ENCODE measurements around the gene OPRM1. TPM values are rescaled to one million over a fixed set of nuclear protein-coding genes. Genes with fewer than 3 reads are reported as not detected.

Gene OPRM1
- total RNA-seq, 4 donors from 2014 or later = not detected

- Histone ChIP-seq H3K27ac (no peak overlapping the region), H3K4me1 (peaks cover 0 to 34% (median 10%) of the 10 kb centered on the region in 4 donors), H3K27me3 (no peaks in the 10 kb centered on the region), H3K36me3 (no peaks in the 10 kb centered on the region), H3K9me3 (no peaks in the 10 kb centered on the region), H3K4me3 (no peak overlapping the region)
- DNase-seq (ENCODE audit: low spot score in 2 of 2) = no peak
- TF ChIP-seq CTCF (IDR thresholded peaks at IDR 0.05) = no peak
- no peak for TF ChIP-seq POLR2A (IDR thresholded peaks at IDR 0.05)
- TF ChIP-seq EP300 (IDR thresholded peaks at IDR 0.05) = no peak
- 78 to 83% methylated on average over 3 of the region's 3 CpGs for WGBS, 2 donors
Measured at GRCh38 chr6:154161689-154162088, 122.6 kb downstream of the OPRM1 start.

GRCh38 chr6:154164397-154164796 lies 125.4 kb downstream of the OPRM1 start:
- H3K27ac ChIP-seq = peak overlapping the region; percentile 9 to 63 (median 54)
- no peak overlapping the region for H3K4me3 ChIP-seq
- peak; percentile 27 to 72 for DNase-seq (ENCODE audit: low spot score in 2 of 2)
- WGBS, 2 donors = 18 to 23% methylated on average over 5 of the region's 5 CpGs
- H3K9me3 ChIP-seq = no peaks in the 10 kb centered on the region
- peaks cover 0 to 32% (median 5%) of the 10 kb centered on the region in 4 donors for H3K4me1 ChIP-seq
- no peaks in the 10 kb centered on the region for H3K27me3 ChIP-seq
- TF ChIP-seq CTCF (IDR thresholded peaks at IDR 0.05) = no peak
- TF ChIP-seq POLR2A (IDR thresholded peaks at IDR 0.05) = no peak
- peak in 1 of 2 donors; percentile 72 for TF ChIP-seq EP300 (IDR thresholded peaks at IDR 0.05)
- H3K36me3 ChIP-seq = no peaks in the 10 kb centered on the region

DNA sequence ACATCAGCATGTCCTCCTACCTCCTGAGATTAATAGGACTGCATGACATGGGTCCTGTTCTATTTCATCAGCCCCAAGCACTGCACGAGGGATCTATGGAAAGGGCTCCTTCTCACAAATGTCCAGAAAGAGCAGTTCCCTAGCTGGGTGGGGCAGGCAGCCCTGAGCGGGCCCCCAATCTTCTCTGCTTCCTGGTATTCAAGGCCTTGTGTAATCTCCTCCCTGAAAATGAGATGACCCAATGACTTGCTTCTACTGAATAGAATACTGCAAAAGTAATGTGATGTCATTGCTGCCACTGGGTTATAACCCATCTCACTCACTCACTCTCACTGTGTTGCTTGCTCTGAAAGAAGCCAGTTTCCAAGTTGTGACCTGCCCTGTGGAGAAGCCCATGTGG lies 126.4 kb downstream of the OPRM1 start:
- Histone ChIP-seq H3K4me1 (peaks cover 0 to 32% (median 5%) of the 10 kb centered on the region in 4 donors), H3K27me3 (no peaks in the 10 kb centered on the region), H3K4me3 (no peak overlapping the region), H3K36me3 (no peaks in the 10 kb centered on the region), H3K27ac (no peak overlapping the region), H3K9me3 (no peaks in the 10 kb centered on the region)
- no peak for DNase-seq (ENCODE audit: low spot score in 2 of 2)
- WGBS, 2 donors = 72 to 73% methylated on average over 2 of the region's 2 CpGs
- no peak for TF ChIP-seq POLR2A (IDR thresholded peaks at IDR 0.05)
- TF ChIP-seq EP300 (IDR thresholded peaks at IDR 0.05) = no peak
- TF ChIP-seq CTCF (IDR thresholded peaks at IDR 0.05) = no peak

DNA sequence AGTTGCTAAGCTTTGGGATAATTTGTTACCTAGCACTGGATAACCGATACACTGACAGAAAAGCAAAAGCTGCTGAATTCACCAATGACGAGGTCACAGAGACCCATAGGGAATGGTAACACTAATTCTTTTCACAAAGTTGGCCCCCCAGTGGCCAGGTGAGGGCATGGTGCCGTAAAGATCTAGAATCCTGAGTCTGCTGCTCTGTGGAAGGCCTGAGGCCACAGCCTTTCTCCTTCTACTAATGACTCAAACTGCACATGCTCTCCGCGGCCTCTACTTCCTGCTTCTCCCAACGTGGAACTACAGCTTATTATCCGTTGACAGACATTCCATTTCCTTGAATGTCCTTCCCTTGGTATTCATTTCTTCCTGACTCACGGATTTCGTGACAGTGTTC lies 127.1 kb downstream of the OPRM1 start:
- Histone ChIP-seq H3K4me3 (no peak overlapping the region), H3K27me3 (no peaks in the 10 kb centered on the region), H3K4me1 (peaks cover 0 to 32% (median 5%) of the 10 kb centered on the region in 4 donors), H3K27ac (no peak overlapping the region), H3K36me3 (no peaks in the 10 kb centered on the region), H3K9me3 (no peaks in the 10 kb centered on the region)
- WGBS, 2 donors = 84 to 88% methylated on average over 9 of the region's 9 CpGs
- DNase-seq (ENCODE audit: low spot score in 2 of 2) = peak in 1 of 2 donors; percentile 16
- TF ChIP-seq CTCF (IDR thresholded peaks at IDR 0.05) (no peak), POLR2A (IDR thresholded peaks at IDR 0.05) (no peak), EP300 (IDR thresholded peaks at IDR 0.05) (no peak)

GRCh38 chr6:154167126-154167525 lies 128.1 kb downstream of the OPRM1 start:
- DNase-seq (ENCODE audit: low spot score in 2 of 2) = peak in 1 of 2 donors; percentile 13
- Histone ChIP-seq H3K4me3 (no peak overlapping the region), H3K27me3 (no peaks in the 10 kb centered on the region), H3K36me3 (no peaks in the 10 kb centered on the region), H3K27ac (no peak overlapping the region), H3K4me1 (peaks cover 0 to 32% (median 5%) of the 10 kb centered on the region in 4 donors), H3K9me3 (no peaks in the 10 kb centered on the region)
- 44 to 45% methylated on average over 2 of the region's 2 CpGs for WGBS, 2 donors
- peak in 1 of 2 donors; percentile 49 for TF ChIP-seq EP300 (IDR thresholded peaks at IDR 0.05)
- no peak for TF ChIP-seq CTCF (IDR thresholded peaks at IDR 0.05)
- TF ChIP-seq POLR2A (IDR thresholded peaks at IDR 0.05) = no peak
